ENCODE results near the gene NUDT9.
"Not testable (repeated sequence)": the region's sequence is repeated elsewhere in the genome, so short reads cannot be mapped to it uniquely, and the experiment has no call there.

DNA sequence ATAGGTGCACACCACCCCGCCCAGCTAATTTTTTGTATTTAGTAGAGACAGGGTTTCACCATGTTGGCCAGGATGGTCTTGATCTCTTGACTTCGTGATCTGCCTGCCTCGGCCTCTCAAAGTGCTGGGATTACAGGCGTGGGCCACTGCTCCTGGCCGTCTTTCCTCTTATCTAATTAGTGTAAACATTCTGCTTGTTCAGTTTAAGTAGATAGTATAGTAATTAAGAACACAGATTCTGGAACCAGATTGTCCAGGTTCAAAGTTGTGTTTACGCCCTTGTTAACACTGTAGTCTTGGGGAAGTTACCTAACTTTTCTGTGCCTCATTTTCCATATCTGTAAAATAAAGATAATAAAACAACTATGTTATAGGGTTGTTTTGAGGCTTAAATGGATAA lies 24.0 kb downstream of the NUDT9 start:
- TF ChIP-seq, protein P1, sequence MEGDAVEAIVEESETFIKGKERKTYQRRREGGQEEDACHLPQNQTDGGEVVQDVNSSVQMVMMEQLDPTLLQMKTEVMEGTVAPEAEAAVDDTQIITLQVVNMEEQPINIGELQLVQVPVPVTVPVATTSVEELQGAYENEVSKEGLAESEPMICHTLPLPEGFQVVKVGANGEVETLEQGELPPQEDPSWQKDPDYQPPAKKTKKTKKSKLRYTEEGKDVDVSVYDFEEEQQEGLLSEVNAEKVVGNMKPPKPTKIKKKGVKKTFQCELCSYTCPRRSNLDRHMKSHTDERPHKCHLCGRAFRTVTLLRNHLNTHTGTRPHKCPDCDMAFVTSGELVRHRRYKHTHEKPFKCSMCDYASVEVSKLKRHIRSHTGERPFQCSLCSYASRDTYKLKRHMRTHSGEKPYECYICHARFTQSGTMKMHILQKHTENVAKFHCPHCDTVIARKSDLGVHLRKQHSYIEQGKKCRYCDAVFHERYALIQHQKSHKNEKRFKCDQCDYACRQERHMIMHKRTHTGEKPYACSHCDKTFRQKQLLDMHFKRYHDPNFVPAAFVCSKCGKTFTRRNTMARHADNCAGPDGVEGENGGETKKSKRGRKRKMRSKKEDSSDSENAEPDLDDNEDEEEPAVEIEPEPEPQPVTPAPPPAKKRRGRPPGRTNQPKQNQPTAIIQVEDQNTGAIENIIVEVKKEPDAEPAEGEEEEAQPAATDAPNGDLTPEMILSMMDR (IDR thresholded peaks at IDR 0.05) = not testable (repeated sequence)
- not testable (repeated sequence) for TF ChIP-seq NR1H2 (CRISPR knock-in tag; IDR thresholded peaks at IDR 0.05); ESRRA (CRISPR knock-in tag; IDR thresholded peaks at IDR 0.05; ENCODE audit: borderline replicate concordance); IRF2 (CRISPR knock-in tag; IDR thresholded peaks at IDR 0.05; ENCODE audit: borderline replicate concordance, low read depth); CREM (CRISPR knock-in tag; IDR thresholded peaks at IDR 0.05); CBFB (CRISPR knock-in tag; IDR thresholded peaks at IDR 0.05; ENCODE audit: low read depth)
- TF ChIP-seq, protein P2, sequence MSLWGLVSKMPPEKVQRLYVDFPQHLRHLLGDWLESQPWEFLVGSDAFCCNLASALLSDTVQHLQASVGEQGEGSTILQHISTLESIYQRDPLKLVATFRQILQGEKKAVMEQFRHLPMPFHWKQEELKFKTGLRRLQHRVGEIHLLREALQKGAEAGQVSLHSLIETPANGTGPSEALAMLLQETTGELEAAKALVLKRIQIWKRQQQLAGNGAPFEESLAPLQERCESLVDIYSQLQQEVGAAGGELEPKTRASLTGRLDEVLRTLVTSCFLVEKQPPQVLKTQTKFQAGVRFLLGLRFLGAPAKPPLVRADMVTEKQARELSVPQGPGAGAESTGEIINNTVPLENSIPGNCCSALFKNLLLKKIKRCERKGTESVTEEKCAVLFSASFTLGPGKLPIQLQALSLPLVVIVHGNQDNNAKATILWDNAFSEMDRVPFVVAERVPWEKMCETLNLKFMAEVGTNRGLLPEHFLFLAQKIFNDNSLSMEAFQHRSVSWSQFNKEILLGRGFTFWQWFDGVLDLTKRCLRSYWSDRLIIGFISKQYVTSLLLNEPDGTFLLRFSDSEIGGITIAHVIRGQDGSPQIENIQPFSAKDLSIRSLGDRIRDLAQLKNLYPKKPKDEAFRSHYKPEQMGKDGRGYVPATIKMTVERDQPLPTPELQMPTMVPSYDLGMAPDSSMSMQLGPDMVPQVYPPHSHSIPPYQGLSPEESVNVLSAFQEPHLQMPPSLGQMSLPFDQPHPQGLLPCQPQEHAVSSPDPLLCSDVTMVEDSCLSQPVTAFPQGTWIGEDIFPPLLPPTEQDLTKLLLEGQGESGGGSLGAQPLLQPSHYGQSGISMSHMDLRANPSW (CRISPR knock-in tag; conservative IDR thresholded peaks at IDR 0.05; ENCODE audit: low read depth) = not testable (repeated sequence)

Measured in WTC11 (cell line).